CD4-positive, alpha-beta T cell treated with Interleukin-6 for 4 hours (primary cell): ENCODE measurements around the gene GALNT10.

Source experiments
- DNase-seq: peaks from one replicate; pipeline ENCODE4 v3.0.0-alpha.2; 2020; ENCODE audit warnings: mixed read lengths

GALNT10 gene

DNA sequence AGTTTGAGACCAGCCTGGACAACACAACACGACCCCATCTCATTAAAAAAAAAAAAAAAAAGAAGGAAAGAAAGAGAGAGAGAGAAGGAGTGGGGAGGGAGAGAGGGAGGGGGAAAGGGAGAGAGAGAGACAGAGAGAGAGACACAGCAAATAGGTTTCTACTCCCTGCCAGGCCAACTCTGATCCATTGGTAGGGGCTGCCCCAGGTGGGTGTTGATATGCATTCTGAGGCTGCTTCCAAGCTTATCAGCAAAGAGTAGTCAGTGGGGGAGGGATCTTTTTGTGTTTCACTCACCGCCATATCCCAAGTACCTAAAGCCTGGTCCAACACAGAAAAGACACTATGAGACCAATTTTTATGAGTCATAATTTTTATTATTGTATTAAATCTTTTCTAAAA, 198.3 kb downstream of the GALNT10 start:
- DNase-seq: no peak

DNA sequence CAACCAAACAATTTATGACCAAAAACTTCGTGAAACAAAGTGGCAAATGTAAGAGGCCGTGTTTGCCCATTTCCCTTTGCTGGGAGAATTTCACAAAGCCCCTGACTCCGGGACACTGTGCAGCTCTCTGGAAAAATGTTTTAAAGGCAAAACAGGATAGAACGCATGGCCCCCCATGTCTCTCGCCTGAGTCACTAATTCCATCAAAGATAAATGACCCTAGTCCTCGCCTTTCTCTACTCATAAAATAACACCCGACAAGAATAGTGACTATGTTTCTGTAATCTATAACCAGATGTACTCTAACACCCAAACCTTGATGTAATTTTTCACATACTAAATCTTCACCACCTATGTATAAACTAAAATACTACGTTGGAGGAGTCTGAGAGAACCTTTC, 199.6 kb downstream of the GALNT10 start:
- DNase-seq: no peak

DNA sequence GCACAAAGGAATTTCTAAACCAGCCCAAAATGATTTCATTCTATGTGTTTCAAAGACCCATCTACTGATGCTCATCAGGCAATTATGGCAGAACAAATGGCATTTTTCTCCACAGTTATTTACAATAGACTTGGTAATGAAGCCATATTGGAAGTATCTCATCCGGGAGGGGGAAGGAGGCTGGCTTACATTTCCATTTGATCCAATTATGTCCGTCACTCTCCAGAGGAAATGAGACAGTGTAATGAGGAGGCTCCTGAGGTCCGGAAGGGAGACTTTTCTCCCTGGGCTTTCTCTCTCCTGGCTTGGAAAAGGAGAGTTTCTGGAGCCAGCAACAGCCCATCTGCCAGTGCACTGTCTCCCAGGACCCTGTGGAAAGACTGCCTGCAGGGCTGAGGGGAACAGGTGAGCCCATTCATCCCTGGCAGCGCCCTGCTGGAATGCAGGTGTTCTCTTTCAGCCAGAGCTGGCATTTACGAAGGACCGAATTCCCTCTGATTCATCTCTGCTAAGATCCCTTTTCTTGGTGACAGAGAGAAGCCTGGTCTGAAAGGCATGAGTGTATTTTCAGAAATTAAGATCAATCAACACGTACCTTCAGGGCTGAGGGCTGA, 200.3 kb downstream of the GALNT10 start:
- no peak for DNase-seq

DNA sequence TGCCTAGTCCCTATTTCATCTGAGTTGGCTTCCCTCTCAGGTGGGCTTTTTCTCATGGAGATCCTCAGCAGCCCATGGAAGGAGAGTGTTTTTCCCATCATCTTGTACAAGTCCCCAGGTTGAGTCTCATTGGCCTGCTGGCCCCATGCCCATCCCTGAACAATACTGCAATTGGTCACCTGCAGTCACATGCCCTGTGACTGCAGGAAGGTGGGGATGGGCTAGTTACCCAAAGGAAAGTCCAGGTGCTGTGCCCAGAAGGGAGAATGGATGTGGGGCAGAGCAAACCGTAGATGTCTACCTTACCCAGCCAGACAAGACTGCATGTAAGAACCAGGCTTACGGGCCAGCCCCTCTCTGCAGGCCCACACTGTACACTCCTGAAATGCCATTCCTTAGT, 201.3 kb downstream of the GALNT10 start:
- DNase-seq: no peak

DNA sequence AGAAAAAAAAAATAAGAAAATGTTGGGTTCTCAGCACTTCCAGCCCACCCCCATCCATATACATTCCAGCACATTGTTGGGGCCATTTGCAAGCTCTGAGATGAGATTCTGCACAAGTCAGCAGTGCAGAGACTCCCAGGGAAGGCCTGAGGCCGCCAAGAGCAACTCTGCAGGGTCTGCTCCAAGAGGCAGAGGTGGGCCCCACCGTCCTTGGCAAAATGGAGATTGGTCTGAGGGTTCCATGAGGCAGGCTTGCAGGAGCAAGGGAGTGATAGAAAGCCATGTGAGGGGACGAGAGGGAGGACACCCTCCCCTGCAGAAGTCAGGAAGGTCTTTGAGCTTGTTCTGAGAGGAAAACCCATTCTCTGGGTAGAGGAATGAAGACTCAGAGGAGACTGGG, 203.3 kb downstream of the GALNT10 start:
- no peak for DNase-seq

DNA sequence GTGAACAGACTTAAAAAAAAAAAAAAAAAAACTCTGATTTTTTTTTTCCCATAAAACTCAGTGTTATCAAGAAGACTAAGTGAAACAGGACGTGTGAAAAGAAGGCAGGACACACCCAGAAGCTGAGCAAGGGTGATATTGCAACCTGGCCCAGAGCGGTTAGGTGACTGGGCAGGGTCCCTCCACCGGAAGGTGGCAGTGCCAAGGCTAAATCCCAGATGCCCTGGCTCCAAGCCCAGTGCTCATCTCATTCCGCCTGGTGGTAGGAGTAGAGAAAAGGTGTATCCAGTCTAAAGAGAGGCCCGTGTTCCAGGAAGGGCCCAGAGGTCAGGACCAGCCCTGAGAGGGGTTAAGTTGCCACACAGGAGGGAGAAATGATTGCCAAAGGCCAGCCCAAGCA, 203.8 kb downstream of the GALNT10 start:
- no peak for DNase-seq

DNA sequence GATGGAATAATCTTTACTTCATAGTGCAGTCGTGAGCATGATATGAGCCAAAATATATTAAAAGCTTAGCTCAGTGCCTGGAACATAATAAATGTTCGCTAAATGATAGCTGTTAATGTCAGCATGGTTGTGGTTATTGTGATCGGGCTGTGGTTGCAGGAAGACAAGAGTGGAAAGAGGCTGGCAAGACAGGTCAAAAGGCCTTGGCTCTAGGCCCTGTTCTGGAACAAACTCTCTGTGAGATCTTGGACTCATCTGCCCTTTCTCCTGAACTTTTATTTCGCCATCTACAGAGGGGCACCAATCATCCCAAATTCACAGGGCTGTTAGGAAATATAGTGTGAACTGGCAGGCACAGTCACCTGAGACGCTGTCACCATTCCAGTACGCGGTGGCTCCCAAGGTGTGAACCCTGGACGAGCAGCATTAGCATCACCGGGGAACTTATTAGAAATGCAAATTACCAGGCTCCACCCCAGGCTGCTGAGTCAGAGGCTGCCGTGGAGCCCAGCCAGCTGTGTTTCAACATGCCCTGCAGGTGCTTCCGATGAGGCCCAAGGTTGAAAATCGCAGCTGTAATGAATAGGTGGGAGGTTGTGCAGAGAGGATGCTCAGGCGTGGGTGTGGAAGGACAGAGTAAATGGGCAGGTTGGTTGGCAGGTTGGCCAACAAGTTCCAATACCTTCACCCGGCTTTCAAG, 205.0 kb downstream of the GALNT10 start:
- DNase-seq: no peak

DNA sequence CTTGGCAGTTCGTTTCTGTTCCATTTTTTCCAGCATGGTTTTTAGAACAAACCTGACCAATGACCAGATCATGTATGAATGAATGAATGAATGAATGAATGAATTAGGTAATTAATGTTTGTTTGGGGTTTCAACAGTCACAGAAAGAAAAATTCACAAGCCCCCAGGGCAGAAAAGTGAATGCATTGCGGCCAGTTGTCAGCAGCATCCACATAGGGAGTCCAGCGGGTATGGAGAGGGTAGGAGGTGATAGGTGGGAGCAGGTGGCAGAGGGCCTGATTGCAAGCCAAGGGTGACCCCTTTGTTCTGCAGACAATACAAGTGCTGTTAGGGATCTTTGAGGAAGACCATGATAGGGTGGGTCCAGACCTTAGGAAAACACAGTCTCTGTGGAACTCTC, 205.6 kb downstream of the GALNT10 start:
- DNase-seq: no peak

DNA sequence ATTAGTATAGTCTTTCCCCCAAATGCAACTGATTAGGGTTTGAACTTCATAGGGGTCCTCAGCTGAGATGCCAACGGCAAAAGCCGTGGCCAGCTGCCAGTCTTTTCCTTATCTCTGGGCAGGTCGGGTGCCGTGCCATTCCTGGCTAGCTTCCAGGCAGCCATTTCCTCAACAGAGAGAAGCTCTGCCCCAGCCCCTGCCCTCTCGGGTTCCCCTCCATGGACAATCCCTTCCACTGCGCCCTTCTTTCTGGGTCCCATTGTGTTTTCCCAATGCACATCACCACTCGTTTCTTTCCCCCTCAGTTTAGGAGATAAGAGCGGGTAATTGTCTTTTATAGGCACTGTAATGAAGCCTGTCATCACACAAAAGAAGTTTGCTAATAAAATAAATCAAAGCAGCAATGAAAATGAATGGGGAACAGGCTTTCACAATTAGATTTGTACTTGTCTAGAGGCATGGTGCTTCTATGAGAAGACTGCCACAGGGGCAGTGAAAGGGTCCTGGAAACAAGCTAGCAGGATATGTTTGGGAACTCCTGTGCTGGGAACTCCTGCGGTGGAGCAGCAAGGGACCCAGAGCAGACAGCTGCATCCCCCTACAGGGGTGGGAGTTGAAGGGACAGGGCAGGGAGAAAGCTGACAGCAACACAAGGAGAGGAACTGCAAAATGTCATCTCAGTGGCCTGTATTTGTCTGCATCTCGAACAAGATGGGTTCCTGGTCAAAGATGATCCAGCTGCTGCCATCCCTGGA, 207.3 kb downstream of the GALNT10 start:
- no peak for DNase-seq

DNA sequence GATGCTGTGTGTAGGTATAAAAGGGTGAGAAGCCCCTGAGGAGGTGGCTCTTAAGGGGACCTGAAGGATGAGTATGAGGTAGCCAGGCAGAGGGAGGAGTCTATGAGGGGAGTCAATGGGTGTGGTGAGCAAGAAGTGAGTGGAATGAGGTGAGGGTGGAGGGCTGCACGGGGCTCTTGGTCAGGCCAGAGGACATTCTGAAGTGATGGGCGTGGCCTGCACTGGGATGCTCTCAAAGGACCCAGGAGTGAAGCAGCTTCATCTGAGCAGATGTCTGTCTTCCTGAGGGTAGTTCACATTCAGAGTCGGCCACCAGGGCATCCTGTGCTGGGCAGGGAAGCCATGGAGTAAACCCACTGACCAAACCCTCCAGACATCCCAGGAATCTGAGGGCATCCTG, 210.1 kb downstream of the GALNT10 start:
- no peak for DNase-seq

DNA sequence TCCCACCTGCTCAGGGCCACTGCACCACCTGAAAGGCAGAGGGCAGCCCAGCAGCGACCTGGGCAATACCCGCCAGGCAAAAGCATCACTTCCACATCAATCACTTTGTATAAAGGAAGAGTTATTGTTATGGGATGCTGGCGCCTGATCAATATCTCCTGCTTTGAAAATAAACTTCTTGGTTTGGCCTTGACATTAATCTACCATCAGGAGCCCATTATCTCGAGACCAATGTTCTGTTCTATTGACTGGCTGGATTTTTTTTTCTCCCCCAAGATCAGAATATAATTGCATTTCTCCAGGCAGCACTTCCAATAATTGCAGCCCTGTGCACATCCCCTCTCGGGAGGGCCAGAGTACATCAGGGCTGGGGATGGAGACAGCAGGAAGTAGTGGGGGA, 210.8 kb downstream of the GALNT10 start:
- DNase-seq: no peak

DNA sequence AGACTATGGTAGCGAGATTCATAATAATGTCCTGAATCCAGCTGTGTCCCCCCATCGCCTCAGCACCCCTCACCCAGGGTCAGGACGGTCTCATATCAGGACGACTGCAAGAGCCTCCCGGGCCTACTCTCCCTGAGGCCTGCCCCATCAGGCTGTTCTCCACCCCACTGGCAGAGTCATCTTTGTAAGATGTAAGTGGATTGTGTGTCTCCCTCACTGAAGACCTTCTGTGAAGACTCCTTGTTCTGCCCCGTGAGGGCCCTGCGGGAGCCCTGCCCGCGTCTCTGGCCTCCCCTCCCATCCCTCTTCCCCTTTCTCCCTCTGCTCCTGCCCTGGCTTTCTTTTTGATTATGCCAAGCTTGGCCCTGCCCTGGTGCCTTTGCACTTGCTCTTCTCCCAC, 211.4 kb downstream of the GALNT10 start:
- DNase-seq: no peak

DNA sequence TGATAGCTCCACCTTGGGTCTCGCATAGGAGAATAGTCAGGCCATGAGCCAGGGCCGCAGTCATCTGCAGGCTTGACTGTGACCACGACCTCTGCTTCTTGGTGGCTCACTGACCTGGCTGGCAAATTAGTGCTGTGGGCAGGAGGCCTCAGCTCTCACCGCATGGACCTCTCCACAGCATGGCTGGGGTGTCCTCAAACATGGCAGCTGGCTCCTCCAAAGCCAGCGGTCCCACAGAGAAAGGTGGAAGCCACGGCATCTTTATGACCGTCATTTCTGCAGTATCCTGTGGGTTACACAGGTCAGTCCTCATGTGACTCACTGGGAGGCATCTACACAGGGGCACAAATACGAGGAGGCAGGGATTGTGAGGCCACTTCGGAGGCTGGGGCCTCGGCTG, 212.1 kb downstream of the GALNT10 start:
- no peak for DNase-seq

DNA sequence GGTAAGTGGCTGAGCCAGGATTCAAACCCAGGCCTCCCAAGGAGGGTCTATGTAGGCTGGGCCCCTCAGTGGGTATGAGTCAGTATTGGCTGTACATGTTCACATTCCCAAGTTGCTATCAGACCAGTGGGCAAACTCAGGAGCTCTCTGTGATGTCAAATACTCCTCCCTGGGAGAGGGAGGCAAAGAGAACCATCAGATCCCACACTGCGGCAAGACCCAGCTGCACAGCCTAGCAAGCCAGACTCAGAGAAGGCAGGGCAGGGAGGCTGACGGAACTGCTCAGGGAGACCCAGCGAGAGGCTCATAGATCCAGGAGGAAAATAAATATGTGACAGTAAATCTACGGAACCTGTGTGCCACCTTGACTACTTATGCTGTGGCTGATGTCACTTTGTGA, 212.7 kb downstream of the GALNT10 start:
- DNase-seq: no peak

DNA sequence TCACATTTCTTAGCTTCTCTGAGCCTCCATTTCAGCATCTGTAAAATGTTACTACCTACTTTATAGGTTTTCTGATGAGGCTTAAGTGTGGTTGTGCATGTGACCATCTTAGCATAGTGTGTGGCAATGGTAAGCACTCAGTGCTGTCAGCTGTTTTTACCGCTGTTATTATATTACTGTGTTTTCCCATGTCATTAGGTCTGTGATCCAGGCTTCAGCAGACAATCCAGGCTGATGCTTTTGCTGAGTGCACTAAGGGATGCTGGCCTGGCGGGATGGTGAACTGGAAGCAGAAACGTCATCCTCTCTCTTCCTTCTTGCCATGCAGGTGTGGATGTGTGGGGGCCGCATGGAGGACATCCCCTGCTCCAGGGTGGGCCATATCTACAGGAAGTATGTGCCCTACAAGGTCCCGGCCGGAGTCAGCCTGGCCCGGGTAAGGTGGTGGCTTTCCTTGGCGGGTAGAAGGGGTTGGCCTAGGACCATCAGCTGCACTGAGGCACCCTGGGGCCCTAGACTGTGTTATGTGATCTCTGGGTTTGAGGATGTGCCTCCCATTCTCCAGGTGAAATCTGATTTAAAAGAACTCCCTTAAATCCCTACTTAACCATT, 213.3 kb downstream of the GALNT10 start:
- DNase-seq: no peak

DNA sequence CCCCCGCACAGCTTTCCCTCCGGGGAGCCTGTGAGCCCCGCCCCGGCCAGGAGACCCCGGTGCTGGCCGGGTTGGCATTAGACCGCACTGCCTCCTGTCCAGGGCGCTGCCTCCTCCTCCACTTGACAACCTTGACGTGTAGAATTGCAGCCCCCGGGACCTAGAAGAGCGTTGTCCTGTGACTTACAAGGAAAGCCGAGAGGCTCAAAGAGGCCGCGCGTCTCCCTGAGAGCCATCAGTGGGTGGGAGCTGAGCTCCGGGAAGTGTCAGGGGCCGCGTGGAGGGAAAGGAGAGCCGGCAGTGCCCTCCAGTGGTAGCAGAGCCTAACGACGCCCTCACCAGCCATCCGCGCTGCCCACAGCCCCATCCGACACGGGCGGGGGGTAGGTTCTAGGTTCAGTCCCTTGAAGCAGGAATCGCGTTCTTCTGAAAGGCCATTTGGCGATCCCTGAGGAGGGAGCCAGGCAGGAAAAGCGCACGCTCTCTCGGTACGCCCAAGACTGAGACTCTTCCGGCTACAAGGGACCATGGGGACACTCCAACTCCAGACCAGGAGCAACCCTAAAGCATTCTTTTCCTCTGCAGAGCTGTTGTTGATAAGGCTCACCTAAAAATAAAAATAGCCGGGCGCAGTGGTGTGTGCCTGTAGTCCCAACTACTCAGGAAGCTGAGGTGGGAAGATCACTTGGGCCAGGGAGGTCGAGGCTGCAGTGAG, 214.7 kb downstream of the GALNT10 start:
- DNase-seq: peak; percentile 73

DNA sequence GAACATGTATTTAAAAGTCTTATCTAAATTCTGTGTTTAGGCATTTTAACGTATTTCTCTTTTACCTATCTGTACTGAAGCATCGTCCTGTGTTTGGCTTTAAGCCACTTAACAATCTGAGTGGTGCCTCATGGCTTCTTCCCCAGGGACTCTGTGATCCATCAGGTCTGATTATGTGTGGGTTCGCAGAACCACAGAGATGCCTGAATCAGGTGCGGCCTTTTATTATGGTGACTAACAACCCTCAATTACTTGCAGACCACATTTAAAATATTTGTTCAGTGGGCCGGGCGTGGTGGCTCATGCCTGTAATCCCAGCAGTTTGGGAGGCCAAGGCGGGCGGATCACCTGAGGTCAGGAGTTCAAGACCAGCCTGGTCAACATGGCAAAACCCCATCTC, 215.7 kb downstream of the GALNT10 start:
- DNase-seq: no peak

DNA sequence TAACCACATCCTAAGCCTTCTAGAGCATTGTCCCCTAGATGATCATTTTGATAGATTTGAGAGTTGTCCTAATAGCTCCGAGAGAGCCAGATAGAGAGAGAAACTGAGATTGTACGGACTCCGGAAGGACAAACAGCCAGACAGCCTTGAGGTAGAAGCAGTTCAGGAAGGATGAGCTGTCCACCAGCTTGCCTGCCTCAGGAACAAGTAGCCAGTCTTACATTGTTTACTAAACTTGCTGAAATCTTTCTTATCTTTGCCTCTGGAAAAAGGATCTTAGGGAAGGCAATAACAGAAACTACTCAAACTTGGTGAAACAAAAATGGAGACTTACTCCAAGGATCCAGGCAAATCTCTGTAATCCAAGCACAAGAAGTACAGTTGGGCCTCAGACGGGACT, 216.3 kb downstream of the GALNT10 start:
- no peak for DNase-seq

DNA sequence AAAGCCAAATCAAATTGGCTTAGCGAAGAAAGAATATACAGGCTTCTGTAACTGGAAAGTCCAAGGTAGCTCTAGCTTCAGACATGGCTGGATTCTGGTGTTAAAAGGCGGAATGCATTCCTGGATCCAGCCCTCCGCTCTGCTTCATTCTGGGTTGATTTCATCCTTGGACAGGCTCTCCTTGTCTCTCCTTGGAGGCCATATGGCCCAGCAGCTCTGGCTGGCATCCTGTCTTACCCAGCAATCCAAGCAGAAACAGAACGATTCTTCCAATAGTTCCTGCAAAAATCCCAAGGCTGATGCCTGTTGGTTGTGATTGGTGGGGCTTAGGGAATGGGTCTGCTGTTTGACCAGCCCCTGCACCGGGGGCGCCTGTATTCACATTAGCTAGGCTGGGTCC, 218.3 kb downstream of the GALNT10 start:
- DNase-seq: no peak

DNA sequence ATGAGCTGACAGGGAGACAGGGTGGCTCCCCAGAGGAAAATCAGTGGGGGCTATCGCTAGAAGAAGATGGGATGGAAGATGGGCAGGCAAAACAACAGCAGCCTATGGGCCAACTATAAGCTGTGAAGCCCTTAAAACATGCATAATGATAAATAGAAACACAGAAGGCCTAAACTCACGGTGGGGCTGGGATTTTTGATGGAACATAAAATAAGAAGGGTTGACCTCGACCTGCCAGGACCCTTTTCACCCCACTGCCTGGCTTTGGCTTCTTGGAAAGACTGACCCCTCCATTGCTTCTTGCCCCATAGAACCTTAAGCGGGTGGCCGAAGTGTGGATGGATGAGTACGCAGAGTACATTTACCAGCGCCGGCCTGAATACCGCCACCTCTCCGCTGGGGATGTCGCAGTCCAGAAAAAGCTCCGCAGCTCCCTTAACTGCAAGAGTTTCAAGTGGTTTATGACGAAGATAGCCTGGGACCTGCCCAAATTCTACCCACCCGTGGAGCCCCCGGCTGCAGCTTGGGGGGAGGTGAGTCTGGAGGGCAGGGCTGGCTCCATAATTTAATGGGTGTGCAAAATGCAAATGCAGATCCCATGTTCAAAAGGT, 218.8 kb downstream of the GALNT10 start:
- DNase-seq: no peak

DNA sequence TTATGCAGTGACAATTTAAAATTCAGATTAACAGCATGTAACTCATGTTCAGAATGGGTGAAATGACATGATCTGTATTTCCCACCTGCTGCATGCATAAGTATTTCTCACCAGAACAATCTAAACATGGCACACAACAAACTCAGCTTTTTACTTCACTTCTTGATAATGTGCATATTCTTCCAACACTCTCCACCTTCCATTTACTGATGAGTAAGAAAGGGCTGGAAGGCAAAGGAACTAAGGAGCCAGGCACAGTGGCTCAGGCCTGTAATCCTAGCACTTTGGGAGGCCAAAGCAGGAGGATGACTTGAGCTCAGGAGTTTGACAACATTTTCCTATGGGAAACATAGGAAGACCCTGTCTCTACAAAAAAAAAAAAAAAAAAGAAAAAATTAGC, 219.5 kb downstream of the GALNT10 start:
- DNase-seq: no peak

DNA sequence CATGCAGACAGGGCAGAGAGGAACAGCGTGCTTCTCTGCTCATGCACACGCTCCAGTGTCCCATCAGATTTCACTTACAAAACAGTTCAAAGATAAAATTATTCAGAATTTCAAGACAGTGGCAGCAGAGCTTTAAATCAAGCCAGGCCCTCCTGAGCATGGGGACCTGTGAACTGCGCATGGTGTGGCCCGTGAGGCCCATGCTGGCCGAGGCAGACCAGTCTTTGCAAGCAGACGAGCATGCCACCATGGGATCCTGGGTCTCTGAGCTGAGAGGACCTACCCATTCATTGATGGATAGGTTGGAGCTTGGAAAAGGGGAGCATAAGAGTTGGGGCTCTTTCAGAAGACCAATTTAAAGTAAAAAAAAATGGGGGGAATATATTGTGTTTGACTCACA, 220.3 kb downstream of the GALNT10 start:
- DNase-seq: no peak

DNA sequence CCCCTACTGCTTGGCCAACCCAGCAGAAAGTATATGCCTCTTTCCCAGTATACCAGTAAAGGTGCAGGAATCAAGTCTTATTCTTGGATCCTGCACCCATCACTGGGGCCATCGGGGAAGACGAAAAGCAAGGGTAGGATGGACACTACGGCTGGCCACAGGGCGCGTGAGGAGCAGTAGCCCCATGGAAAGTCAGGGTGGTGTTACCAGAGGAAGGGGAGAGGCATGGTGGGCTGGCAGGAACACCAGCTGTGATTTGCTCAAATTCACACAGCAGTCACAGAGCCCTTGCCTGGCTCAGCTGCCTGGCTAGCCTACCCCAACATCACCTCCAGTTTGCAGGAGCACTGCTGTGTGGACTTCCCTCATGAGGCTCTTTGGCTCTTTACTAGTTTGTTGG, 220.8 kb downstream of the GALNT10 start:
- DNase-seq: no peak
